Sigmoid colon (tissue), 4 donors: Measurements from ENCODE around the gene EHHADH.

ENCODE experiments used
- CTCF ChIP-seq, 4 experiments: fragments of 450-650 bp in 3 of 4; fragments of 200-600 bp in 1 of 4; IDR thresholded peaks; one replicate each; pipeline ENCODE4 v1.5.1; 2016 to 2019; ENCODE audit warnings: antibody characterized with exemption in 4 of 4, mild to moderate bottlenecking in 3 of 4, moderate library complexity in 2 of 4
- POLR2A ChIP-seq, 2 donors: fragments of 450-650 bp; IDR thresholded peaks; one replicate each; pipeline ENCODE4 v1.6.1; 2016; ENCODE audit warnings: antibody characterized with exemption in 2 of 2, mild to moderate bottlenecking in 2 of 2, moderate library complexity in 2 of 2
- POLR2AphosphoS5 ChIP-seq, 4 donors: sonication (generic); formaldehyde crosslinking; IDR thresholded peaks; one replicate each; pipeline ENCODE4 v1.6.1; 2017; ENCODE audit warnings: antibody characterized with exemption in 4 of 4

DNA sequence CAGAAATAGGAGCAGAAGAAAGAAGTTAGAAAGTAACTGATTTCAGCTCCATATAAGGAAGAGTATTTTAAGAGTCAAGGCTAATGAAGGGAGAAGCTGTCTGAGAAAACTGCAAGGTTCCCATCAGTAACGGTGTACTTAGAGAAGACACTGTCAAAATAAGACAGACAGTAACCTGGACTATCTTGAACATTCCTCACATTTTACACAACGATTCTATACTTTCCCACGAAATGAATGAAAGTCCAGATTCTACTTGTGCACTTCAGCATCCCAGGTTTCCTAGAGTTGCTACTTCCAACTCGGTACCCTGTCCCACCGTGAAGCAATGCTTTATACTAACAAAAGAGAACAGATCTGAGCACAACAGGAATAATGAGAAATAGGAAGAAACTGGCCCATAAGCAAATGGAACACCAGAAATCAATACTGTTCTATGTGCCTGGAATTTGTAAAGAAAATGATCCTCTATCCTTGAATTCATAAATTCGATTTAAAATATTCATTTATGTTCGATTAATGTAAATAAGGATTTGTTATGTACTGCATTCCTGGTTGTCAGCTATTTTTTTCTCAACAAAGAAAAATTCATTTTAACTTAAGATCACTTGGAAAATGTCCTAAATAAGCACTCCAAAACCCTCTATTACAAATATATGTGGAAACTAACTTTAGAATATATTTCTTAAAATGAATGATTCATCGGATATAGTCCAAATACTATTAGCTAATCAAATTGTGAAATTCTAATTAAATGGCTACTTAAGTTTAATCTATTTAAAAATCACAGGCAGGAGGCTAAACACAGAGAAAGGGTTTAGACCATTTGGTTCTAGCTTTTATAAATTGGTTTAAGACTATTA is 102.5 kb downstream of the EHHADH start:
- TF ChIP-seq CTCF (IDR thresholded peaks at IDR 0.05) (no peak), POLR2A (IDR thresholded peaks at IDR 0.05) (no peak), POLR2AphosphoS5 (IDR thresholded peaks at IDR 0.05) (peak in 1 of 4 donors; percentile 10)
